Measurements from ENCODE around the gene GALNT2.

Gene GALNT2

DNA sequence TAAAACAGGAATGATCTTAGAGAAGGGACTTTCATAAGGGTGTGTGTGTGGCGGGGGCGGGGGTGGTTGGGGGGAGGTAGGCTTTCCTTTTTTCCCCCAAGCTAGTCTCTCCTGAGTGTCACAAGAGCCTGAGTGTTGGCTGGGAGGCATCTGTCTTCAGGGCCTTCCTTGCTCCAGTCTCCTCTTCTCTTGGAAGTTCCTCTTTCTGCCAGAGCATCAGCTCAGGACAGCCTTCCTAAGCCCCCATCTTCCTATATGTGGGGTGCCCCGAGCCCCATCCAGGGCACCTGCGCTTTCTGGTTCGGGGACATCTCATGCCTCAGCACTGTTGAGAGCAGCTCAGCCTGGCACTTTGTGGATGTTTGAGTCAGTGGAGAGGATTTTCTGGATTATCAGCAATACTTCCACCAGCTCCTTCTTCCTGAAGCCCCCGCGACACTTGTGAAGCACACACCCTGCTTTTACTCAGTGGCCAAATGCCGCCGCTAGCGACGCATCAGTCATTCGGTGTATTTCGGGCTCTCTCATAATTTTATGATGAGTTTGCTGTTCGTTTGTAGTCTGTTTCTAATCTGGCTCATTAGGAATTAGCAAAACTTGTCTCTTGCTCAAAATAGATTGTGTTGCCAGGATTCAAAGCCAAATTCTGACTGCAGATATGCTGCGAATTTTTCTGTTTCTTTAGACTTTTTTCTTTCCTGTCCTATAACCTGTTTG is 61.7 kb downstream of the GALNT2 start:
- DNase-seq (ENCODE audit: low read depth in 1 of 2, low spot score in 1 of 2), result no peak

DNA sequence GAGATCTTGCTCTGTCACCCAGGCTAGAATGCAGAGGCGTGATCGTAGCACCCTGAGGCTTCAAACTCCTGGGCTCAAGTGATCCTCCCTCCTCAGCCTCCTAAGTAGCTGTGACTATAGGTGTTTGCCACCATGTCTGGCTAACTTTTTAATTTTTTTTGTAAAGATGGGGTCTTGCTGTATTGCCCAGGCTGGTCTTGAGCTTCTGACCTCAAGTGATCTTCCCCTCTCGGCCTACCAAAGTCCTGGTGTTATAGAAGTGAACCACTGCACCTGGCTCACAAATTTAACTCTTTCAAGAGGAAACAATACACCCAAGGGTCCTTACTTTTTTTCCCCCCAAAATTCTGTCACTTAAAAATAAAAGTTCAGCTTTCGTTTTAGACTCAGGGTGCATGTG is 62.3 kb downstream of the GALNT2 start:
- no peak for DNase-seq (ENCODE audit: low read depth in 1 of 2, low spot score in 1 of 2)

DNA sequence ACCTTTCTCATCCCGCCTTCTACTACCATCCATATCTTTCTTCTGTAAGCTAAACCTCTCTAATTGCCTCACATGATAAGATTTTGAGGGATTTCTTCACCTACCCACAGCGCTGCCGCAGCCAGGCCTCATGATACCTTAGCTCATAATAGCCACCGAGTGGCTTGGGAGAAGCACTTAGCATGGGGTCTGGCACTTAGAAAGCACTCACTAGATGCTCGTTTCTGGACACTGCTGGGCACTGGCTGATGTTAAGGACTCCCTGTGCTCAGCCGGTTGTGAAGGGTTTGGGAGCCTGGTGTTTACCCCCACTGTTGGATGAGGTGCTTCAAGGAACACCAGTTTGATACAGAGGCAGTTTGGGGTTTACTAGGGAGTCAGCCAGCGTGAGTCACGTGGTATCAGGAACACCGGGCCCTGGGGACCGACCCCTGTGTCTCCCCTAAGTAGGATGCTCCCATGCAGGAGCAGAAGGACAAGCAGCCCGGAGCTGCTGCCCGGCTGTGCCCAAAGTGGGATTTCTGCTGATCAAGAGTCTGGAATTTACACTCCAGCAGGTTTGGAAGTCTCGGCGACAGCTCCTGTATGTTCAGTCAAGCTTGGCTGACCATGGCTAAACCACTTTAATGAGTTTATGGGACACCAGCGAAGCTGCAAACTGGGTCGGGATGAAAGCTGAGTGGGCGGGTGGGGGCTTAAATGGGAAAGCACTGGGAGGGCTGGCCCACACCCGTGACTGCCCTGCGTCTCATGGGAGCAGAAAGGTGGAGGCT is 63.3 kb downstream of the GALNT2 start:
- no peak for DNase-seq (ENCODE audit: low read depth in 1 of 2, low spot score in 1 of 2)

DNA sequence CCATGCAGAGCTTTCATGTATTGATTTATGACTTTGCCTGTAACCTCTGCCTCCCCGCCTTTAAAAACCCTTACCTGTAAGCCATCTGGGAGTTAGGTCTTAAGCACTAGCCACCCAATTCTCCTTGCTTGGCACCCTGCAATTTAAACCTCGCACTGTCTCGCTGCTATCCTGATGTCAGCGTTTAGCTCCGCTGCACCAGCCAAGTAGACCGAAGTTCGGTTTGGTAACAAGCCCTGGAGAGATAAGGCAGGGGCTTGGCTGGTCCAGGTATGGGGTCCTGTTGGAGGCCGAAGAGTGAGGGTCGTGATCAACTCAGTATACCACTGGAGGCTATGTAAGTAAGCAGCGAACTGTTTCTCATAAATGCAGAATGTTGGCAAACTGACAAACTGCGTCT is 64.4 kb downstream of the GALNT2 start:
- no peak for DNase-seq (ENCODE audit: low read depth in 1 of 2, low spot score in 1 of 2)

DNA sequence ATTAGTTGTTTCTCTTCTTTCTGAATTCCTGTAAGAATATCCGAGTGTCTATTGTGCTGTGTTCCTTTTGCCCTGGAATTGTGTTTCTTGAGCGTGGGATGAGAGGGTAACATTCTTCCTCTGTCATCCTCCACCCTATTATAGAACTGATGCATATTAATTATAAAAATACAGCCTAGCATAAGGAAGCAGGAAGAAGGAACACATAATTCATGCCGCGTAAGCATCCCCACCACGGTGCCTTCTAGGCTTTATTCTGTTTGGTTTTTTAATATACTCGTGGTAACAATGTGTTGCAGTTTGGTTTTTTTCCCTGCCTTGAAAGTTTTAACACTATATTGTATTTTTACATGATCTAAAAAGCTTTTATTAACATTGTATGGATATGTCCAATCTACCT is 65.7 kb downstream of the GALNT2 start:
- no peak for DNase-seq (ENCODE audit: low read depth in 1 of 2, low spot score in 1 of 2)

DNA sequence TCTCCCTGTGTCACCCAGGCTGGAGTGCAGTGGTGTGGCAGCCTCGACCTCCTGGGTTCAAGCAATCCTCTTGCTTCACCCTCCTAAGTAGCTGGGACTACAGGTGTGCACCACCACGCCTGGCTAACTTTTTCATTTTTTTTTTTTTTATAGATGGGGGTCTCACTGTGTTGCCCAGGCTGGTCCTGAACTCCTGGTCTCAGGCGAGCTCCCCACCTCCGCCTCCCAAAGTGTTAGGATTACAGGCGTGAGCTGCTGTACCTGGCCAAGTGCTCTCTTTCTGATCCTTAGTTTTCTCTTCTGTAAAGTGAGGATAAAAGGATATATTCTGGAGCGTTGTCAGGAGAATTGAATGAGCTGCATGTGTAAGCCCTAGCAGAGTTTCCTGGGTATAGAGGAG is 68.7 kb downstream of the GALNT2 start:
- no peak for DNase-seq (ENCODE audit: low read depth in 1 of 2, low spot score in 1 of 2)

DNA sequence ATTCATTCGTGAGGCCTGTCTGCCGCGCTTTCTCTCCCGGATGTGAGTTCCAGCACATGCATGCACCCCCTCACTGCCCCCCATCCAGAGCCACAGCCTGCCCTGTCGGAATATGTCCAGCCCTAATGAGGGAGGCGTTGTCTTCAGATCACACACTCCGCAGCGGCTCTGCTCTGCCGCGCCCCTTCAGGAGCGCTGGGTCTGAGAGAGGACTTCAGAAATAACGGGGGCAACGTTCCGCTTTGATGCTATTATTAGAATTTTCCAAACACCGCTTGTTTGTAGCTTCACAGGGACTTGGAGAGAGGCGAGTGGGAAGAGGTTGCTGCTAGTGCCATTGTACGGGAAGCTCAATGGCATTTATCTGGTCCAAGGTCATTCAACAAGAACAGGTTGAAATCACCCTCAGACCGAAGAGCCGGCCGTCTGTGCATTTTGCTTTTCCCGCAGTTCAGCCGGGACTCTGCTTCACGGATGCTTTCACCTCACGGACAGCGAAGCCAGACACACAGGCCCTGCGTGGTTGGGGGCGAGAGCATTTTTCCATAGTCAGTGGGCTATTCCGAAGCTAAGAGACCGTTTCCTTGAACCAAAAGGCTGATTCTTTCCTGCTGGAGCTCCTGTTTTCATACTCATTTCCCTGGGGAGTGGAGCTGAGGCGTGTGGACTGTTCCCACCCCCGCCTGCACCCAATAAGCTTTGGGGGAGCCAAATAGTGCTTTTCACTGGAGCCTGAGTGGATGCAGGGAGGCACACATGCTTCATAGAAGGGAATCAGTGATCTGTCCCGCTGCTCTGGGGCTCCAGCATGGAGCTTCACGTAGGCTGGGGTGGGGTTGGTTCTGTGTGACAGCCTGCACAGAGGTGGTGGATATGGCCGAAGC is 69.7 kb downstream of the GALNT2 start:
- DNase-seq (ENCODE audit: low read depth in 1 of 2, low spot score in 1 of 2), result no peak

DNA sequence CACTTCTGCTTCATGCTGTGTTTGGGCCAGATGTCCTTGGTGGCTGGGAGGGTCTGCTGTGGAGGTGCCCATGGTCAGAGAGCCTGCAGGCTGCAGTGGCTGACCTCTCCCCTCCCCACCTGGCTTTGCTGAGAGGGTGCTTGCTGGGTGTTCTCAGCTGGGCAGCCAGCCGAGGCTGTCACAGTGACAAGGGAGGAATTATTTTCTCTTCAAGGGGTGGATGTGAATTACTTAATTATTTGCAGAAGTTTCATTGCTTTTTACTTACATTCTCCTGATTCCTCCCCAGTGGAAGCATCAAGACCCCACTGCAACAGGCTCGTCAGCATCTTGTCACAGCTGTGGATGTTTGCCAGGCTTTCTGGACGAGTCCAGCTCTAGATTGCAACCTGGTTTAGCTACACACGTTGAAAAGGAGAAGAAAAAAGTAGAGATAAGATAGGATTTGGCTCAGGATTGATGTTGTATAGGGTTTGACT is 70.3 kb downstream of the GALNT2 start:
- DNase-seq (ENCODE audit: low read depth in 1 of 2, low spot score in 1 of 2), result no peak

DNA sequence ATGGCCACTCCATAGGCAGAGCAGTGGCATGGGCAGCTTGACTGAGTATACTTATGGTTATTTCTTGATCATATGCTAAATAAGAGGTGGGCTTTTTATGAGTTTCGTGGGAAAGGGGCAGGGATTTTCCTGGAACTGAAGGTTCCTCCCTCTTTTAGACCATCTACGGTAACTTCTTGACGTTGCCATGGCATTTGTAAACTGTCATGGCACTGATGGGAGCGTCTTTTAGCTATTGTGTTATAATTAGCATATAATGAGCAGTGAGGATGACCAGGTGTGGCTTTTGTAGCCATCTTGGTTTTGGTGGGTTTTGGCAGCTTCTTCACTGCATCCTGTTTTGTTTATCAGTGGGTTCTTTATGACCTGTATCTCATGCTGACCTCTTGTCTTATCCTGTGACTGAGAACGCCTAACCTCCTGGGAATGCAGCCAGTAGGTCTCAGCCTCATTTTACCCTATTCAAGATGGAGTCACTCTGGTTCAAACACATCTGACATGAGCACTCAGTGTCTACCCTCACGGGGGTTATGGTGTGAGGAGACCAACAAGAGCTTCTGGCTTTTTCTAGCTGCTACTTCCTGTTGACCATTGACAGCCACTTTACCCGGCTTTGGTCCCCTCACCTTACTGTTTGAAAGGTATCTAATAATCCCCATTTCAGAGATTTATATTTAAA is 71.7 kb downstream of the GALNT2 start:
- no peak for DNase-seq (ENCODE audit: low read depth in 1 of 2, low spot score in 1 of 2)

DNA sequence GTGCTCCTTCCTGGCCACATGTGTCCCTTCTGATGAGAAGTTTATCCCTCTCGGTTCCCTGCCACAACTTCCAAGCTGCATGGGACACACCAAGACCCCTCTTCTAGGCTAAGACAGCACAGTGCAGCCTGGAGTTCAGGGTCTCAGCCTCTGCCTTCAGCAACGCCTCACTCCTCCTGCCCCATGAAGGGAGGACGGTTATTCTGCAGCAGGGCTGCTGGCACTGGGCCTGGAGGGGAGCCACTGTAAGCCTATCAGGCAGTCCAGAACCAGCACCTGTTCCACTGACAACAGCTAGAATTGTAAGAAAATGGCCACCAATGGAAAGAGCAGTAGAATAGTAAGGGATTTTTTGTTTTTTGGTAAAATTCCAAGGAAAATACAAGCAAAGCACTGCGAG is 72.3 kb downstream of the GALNT2 start:
- no peak for DNase-seq (ENCODE audit: low read depth in 1 of 2, low spot score in 1 of 2)

DNA sequence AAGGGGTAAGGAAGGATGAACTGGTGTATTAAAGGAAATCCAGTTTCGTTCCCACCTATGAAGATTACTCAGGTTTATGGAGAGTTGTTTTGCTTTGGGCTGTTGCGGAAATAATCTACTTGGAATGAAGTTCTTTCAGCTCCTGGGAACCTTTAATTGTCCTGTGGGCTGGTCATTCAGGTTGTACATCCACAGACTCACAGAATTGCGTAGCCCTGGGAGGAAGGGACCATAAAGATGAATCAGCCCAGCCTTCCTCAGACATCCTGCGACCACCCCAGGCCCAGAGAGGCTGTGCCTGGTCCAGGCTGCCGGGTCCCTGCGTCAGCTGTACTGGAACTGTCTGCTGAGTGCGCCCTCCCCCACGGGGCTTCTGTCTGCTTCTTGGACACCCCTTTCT is 72.7 kb downstream of the GALNT2 start:
- DNase-seq (ENCODE audit: low read depth in 1 of 2, low spot score in 1 of 2), result no peak

DNA sequence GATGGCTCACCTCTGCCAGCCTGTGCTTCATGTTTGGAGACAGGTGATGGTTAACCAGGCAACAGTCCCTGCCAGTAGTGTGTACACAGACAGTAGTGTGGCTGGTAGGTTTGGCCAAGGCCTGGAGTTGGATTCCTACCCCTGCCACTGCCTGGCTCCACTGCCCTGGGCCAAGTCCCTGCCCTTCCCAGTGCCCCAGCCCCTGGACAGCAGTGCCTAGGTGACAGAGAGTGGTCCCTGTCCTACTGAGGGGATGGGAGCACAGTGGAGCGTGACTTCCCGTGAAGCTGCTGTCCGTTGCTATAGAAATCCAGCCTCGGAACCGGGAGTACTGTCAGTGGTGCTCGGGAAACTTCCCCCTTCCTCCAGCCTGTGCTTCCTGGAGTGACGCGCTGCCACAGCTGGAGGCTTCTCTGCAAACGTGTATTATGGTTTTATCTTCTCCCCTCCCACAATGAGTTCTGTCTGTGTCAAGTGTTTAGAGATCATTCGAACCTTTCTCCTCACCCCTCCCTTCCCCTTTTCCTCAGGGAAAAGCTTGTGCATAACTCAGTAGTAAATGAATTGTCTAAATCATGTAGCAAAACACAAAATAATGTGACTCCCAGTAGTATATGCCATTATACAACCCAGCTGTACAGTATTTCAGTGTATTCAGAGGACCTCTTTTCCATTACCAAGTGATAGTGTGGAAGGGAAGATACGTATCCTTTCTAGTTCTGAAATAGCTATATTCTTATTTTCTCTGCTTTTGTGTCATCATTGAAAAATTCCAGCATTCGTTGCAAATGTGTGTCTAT is 73.4 kb downstream of the GALNT2 start:
- no peak for DNase-seq (ENCODE audit: low read depth in 1 of 2, low spot score in 1 of 2)

DNA sequence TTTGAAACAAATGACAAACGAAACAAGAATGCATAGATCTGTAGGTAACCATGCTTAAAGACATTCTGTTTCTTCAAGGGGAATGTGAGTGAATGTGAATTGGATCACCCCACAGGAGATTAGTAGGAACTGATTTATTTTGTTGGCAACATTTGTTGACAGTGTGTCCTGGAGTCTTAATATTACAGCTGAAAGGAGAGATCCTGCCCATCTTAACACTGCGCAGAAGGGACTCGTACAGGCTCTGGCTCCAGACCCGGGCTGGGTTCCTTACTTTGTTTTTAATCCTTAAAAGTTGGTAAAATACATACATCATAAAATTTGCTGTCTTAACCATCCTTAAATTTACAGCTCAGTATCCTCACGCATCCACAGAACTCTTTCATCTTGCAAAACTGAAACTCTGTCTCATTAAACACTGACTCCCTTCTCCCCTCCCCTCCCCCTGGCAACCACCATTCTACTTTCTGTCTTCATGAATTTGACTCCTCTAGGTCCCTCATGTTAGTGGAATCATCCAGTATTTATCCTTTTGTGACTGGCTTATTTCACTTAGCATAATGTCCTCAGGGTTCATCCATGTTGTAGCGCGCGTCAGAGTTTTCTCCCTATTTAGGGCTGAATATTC is 74.1 kb downstream of the GALNT2 start:
- no peak for DNase-seq (ENCODE audit: low read depth in 1 of 2, low spot score in 1 of 2)

DNA sequence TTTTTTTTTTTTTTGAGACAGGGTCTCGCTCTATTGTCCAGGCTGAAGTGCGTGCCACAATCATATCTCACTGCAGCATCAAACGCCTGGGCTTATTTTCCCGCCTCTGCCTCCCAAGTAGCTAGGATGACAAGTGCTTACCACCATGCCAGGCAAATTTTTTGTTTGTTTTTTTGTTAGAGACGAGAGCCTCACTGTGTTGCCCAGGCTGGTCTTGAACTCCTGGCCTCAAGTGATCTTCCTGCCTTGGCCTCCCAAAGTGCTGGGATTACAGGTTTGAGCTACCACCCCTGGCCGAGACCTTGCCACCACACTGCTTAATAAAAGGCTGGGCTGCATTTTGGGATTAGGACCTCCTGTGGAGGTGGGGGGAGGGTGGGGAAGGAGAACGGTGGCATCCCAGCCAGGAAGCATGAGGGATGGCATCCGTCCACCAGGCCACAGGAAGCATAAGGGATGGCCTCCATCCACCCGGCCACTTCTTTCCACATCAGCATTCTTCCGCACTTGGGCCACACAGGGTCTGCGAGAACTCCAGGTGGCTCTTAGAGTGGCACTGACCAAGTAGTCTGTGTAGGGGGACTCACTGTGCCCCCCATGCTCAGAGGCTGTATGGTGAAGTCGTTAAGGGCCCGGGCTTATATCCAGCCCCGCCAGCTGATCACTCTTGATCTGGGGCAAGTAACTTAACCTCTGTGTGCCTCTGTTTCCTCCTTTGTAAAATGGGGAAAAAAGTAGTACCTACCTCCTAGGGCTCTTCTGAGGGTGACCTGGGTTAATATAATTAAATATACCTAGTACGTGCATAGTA is 75.0 kb downstream of the GALNT2 start:
- DNase-seq (ENCODE audit: low read depth in 1 of 2, low spot score in 1 of 2), result no peak

DNA sequence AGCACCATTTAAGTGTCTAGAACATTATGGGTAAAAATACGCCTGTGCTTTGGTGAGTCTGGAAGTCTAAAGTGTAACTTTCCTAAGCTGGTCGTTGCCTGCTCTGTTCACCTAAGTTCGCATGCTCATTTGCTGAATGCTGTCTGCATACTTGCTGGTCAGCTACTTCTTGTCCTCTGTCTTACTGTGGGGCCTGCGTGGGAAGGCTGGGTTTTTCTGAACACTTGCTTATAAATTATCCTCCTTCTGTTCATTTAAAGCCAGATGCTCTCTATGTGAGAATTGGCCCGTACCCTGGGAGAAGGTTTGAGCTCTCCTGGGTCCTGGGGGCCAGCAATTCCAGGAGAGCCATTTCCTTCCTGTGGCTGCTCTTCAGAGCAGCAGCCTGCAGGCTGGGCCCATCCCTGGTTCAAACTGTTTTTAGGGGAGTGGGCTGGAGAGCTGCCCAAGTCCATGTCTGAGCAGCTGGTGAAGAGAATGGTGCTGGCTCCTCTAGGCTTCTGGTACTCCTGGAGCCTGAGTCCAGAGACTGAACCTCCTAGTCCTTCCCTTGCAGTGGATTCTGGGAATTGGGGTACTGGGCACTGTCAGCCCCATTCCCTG is 75.7 kb downstream of the GALNT2 start:
- no peak for DNase-seq (ENCODE audit: low read depth in 1 of 2, low spot score in 1 of 2)

DNA sequence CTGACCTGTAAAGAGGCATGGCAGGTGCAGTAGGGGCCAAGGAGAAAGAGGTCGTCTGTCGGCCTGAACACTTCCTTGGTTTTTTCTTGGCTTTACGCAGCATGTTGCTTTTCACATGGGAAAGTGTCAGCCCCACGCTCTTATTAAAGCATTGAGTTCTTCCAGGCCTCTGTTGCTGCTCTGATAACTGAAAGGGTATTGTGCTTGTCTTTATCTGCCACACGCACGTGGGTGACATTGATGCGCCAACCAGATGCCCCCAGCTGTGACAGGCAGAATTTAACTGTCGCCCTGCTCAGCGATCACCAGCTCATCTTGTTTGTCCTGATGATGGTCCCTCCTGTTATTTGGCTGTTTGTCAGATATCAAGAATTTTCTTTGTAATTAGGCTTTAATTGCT is 76.5 kb downstream of the GALNT2 start:
- no peak for DNase-seq (ENCODE audit: low read depth in 1 of 2, low spot score in 1 of 2)

DNA sequence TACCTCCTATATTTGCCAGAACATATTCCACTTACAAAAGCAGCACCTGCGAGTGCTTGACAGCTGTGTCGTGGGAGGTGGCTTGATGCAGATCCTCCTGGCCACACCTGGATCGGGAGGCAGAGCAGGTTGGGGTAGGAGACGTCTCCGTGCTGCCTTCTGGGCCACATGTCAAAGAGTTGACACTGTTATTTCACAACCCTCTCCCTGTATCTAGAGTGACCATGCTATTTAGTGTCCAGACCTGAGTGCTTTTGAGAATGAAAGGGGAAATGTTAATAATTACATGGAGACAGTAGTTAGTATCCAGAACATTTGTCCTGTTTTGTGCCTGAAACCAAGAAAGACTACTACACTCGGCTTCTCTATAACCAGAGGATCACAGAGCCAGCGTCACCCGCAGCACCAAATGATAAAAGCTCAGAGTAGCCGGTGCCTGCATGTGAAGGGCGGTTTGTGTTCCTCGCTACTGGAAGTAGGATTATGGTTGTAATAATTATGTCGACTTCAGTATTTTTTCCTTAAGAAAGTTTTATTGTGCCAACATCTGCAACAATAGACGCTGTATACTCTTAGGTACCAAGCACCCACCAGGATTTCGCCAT is 77.1 kb downstream of the GALNT2 start:
- no peak for DNase-seq (ENCODE audit: low read depth in 1 of 2, low spot score in 1 of 2)
